ENCODE data around the gene IQSEC1. TPM values are rescaled to one million over a fixed set of nuclear protein-coding genes. Genes with fewer than 3 reads are reported as not detected.

Gene IQSEC1
- polyA plus RNA-seq, 3 donors = 17.7 to 61.7 (median 30.3) TPM

GRCh38 chr3:12994357-12994606, 78.9 kb downstream of the IQSEC1 start:
- Mint-ChIP-seq H3K36me3 (peaks cover 69 to 72% of the 10 kb centered on the region in 2 donors), H3K4me3 (peak overlapping the region; percentile 93 to 95), H3K9me3 (no peaks in the 10 kb centered on the region), H3K27me3 (ENCODE audit: low read depth in 3 of 3) (peaks cover 7 to 27% (median 23%) of the 10 kb centered on the region in 3 donors), H3K27ac (peak overlapping the region in 4 of 7 donors; percentile 35 to 86 (median 68)), H3K4me1 (peaks cover 81% of the 10 kb centered on the region)
- Histone ChIP-seq H3K36me3 (replicated peaks in 1 of 2; ENCODE audit: control insufficient read depth in 1 of 2, insufficient read depth in 2 of 2, low read length in 2 of 2) (peaks cover 16 to 61% of the 10 kb centered on the region in 2 donors), H3K27ac (ENCODE audit: low read depth in 1 of 2, low read length in 2 of 2) (peak overlapping the region in 1 of 2 donors; percentile 66), H3K9ac (ENCODE audit: insufficient read depth, low read length, poor library complexity, severe bottlenecking) (peak overlapping the region; percentile 66), H3K27me3 (ENCODE audit: control insufficient read depth in 2 of 2, insufficient read depth in 2 of 2, low read length in 2 of 2) (peaks cover 0 to 11% of the 10 kb centered on the region in 2 donors), H3K4me1 (ENCODE audit: control insufficient read depth in 1 of 2, insufficient read depth in 2 of 2, low read length in 2 of 2) (peaks cover 65 to 79% of the 10 kb centered on the region in 2 donors), H2AFZ (ENCODE audit: insufficient read depth, low read depth, low read length, poor library complexity, severe bottlenecking) (no peak overlapping the region), H4K20me1 (ENCODE audit: insufficient read depth, low read length) (peaks cover 93% of the 10 kb centered on the region), H3K9me3 (replicated peaks in 1 of 2; ENCODE audit: control insufficient read depth in 1 of 2, insufficient read depth in 1 of 2, low read length in 2 of 2) (no peaks in the 10 kb centered on the region), H3K4me3 (replicated peaks in 1 of 3; ENCODE audit: low read depth in 2 of 3, low read length in 3 of 3) (peak overlapping the region; percentile 51 to 91 (median 67)), H3K79me2 (ENCODE audit: insufficient read depth, low read length) (peaks cover 94% of the 10 kb centered on the region), H3K4me2 (replicated peaks; ENCODE audit: extremely low read depth, low read length, poor library complexity, severe bottlenecking) (peak overlapping the region; percentile 91)
- no peak for DNase-seq
- TF ChIP-seq CTCF (IDR thresholded peaks at IDR 0.05) = no peak
- intact Hi-C loops (cut with micrococcal nuclease) = loop anchor here (10.0 kb wide), 2 partner anchors 51 to 421 kb away; no protein-coding TSS in a partner anchor
- under 1% methylated on average over 24 of the region's 25 CpGs for WGBS (ENCODE audit: insufficient coverage)

GRCh38 chr3:12993517-12994356, 79.5 kb downstream of the IQSEC1 start:
- H3K27me3 ChIP-seq (ENCODE audit: control insufficient read depth in 2 of 2, insufficient read depth in 2 of 2, low read length in 2 of 2) = peaks cover 0 to 11% of the 10 kb centered on the region in 2 donors
- no peak for DNase-seq
- peaks cover 16 to 66% of the 10 kb centered on the region in 2 donors for H3K36me3 ChIP-seq (replicated peaks in 1 of 2; ENCODE audit: control insufficient read depth in 1 of 2, insufficient read depth in 2 of 2, low read length in 2 of 2)
- peak overlapping the region; percentile 51 to 91 (median 67) for H3K4me3 ChIP-seq (replicated peaks in 1 of 3; ENCODE audit: low read depth in 2 of 3, low read length in 3 of 3)
- intact Hi-C loops (cut with micrococcal nuclease) = loop anchor here (10.0 kb wide), 2 partner anchors 51 to 421 kb away; no protein-coding TSS in a partner anchor
- Mint-ChIP-seq H3K4me1 (peaks cover 81% of the 10 kb centered on the region), H3K9me3 (no peaks in the 10 kb centered on the region), H3K27me3 (ENCODE audit: low read depth in 3 of 3) (peaks cover 7 to 27% (median 25%) of the 10 kb centered on the region in 3 donors), H3K4me3 (peak overlapping the region; percentile 93 to 95), H3K27ac (peak overlapping the region in 3 of 7 donors; percentile 13 to 58 (median 35)), H3K36me3 (peaks cover 73 to 75% of the 10 kb centered on the region in 2 donors)
- H4K20me1 ChIP-seq (ENCODE audit: insufficient read depth, low read length) = peaks cover 93% of the 10 kb centered on the region
- H3K27ac ChIP-seq (ENCODE audit: low read depth in 1 of 2, low read length in 2 of 2) = no peak overlapping the region
- peaks cover 94% of the 10 kb centered on the region for H3K79me2 ChIP-seq (ENCODE audit: insufficient read depth, low read length)
- peaks cover 62 to 79% of the 10 kb centered on the region in 2 donors for H3K4me1 ChIP-seq (ENCODE audit: control insufficient read depth in 1 of 2, insufficient read depth in 2 of 2, low read length in 2 of 2)
- peak overlapping the region; percentile 91 for H3K4me2 ChIP-seq (replicated peaks; ENCODE audit: extremely low read depth, low read length, poor library complexity, severe bottlenecking)
- no peaks in the 10 kb centered on the region for H3K9me3 ChIP-seq (replicated peaks in 1 of 2; ENCODE audit: control insufficient read depth in 1 of 2, insufficient read depth in 1 of 2, low read length in 2 of 2)
- under 1% methylated on average over 113 of the region's 114 CpGs for whole genome bisulfite sequencing (ENCODE audit: insufficient coverage)
- no peak overlapping the region for H2AFZ ChIP-seq (ENCODE audit: insufficient read depth, low read depth, low read length, poor library complexity, severe bottlenecking)
- H3K9ac ChIP-seq (ENCODE audit: insufficient read depth, low read length, poor library complexity, severe bottlenecking) = peak overlapping the region; percentile 66
- no peak for TF ChIP-seq CTCF (IDR thresholded peaks at IDR 0.05)
